Glomerular visceral epithelial cell (primary cell): ENCODE results near the gene PRKAR1B.
"Not testable (repeated sequence)": the region's sequence is repeated elsewhere in the genome, so short reads cannot be mapped to it uniquely, and the experiment has no call there.

ENCODE experiments used
- DNase-seq: peaks from one replicate; pipeline ENCODE4 v3.0.0-alpha.2; 2016; ENCODE audit errors: extremely low spot score

PRKAR1B gene

GRCh38 chr7:644381-645305, 82.4 kb downstream of the PRKAR1B start:
- DNase-seq, result no peak

GRCh38 chr7:641966-642365, 85.1 kb downstream of the PRKAR1B start:
- no peak for DNase-seq

- no peak for DNase-seq
Measured at GRCh38 chr7:641269-641671, 85.8 kb downstream of the PRKAR1B start.

GRCh38 chr7:638256-639011, 88.6 kb downstream of the PRKAR1B start:
- no peak for DNase-seq

- no peak for DNase-seq
Measured at GRCh38 chr7:637826-638225, 89.3 kb downstream of the PRKAR1B start.

- DNase-seq, result peak; percentile 6
Measured at GRCh38 chr7:636396-636795, 90.7 kb downstream of the PRKAR1B start.

- not testable (repeated sequence) for DNase-seq
Measured at GRCh38 chr7:635687-636382, 91.2 kb downstream of the PRKAR1B start.

GRCh38 chr7:635227-635626, 91.9 kb downstream of the PRKAR1B start:
- DNase-seq, result no peak

- DNase-seq, result no peak
Measured at GRCh38 chr7:633381-634018, 93.6 kb downstream of the PRKAR1B start.

- no peak for DNase-seq
Measured at GRCh38 chr7:632831-633210, 94.3 kb downstream of the PRKAR1B start.

GRCh38 chr7:631964-632830, 94.9 kb downstream of the PRKAR1B start:
- no peak for DNase-seq

- no peak for DNase-seq
Measured at GRCh38 chr7:631291-631711, 95.8 kb downstream of the PRKAR1B start.

GRCh38 chr7:630539-630938, 96.5 kb downstream of the PRKAR1B start:
- no peak for DNase-seq

- DNase-seq, result no peak
Measured at GRCh38 chr7:630111-630511, 97.0 kb downstream of the PRKAR1B start.

GRCh38 chr7:628826-629225, 98.3 kb downstream of the PRKAR1B start:
- DNase-seq, result no peak

GRCh38 chr7:628402-628763, 98.7 kb downstream of the PRKAR1B start:
- DNase-seq, result no peak

- no peak for DNase-seq
Measured at GRCh38 chr7:627661-628401, 99.2 kb downstream of the PRKAR1B start.

- no peak for DNase-seq
Measured at GRCh38 chr7:625376-625971, 101.6 kb downstream of the PRKAR1B start.

- DNase-seq, result no peak
Measured at GRCh38 chr7:623464-623863, 103.6 kb downstream of the PRKAR1B start.
